Peyer's patch (tissue), 4 donors: ENCODE data around the gene VPS33A.

Experiments used
- CTCF ChIP-seq, 6 experiments: fragments of 450-650 bp in 4 of 6; fragments of 200-600 bp in 2 of 6; sonication (generic) in 1 of 6; IDR thresholded peaks; one replicate each; pipeline ENCODE4 v1.5.1; 2017 to 2019; ENCODE audit warnings: antibody characterized with exemption in 6 of 6, mild to moderate bottlenecking in 3 of 6, moderate library complexity in 1 of 6
- POLR2A ChIP-seq, 2 donors: fragments of 450-650 bp; IDR thresholded peaks; one replicate each; pipeline ENCODE4 v1.5.1; 2017; ENCODE audit warnings: antibody characterized with exemption in 2 of 2, mild to moderate bottlenecking in 2 of 2, moderate library complexity in 2 of 2

- no peak for TF ChIP-seq CTCF (IDR thresholded peaks at IDR 0.05)
- TF ChIP-seq POLR2A (IDR thresholded peaks at IDR 0.05), result no peak
Observed at GRCh38 chr12:122304924-122305323, 38.6 kb upstream of the VPS33A start.
